Natural killer cell (primary cell): ENCODE results near the gene NELFE. TPM values are rescaled to one million over a fixed set of nuclear protein-coding genes. Genes with fewer than 3 reads are reported as not detected.
A peak's percentile ranks its signal among the peaks of the same experiment; 100 is the strongest.

Source experiments
- ATAC-seq, 3 donors: fragments of 150-1000 bp in 2 of 3; fragments of 200-7000 bp in 1 of 3; cut with Tn5 transposase; 1 replicate in 1 of 3; 2 replicates in 2 of 3; pipeline ENCODE4 v1.10.0; 2021; ENCODE audit warnings: mild to moderate bottlenecking in 2 of 3, moderate library complexity in 2 of 3
- DNase-seq, 2 donors: peaks; one replicate each; pipeline versions ENCODE4 v3.0.0 to v3.0.0-alpha.2; 2013 to 2021; ENCODE audit warnings: mixed read lengths in 1 of 2
- H3K27ac ChIP-seq: one replicate; pipeline ENCODE4 v1.5.1; 2013; ENCODE audit warnings: mild to moderate bottlenecking, low read length
- H3K27me3 ChIP-seq: one replicate; pipeline ENCODE4 v1.6.1; 2013; ENCODE audit warnings: low read length; ENCODE audit not compliant: control insufficient read depth, insufficient read depth
- H3K36me3 ChIP-seq: one replicate; pipeline ENCODE4 v1.6.1; 2013; ENCODE audit warnings: low read length; ENCODE audit not compliant: control insufficient read depth, insufficient read depth
- H3K4me1 ChIP-seq: one replicate; pipeline ENCODE4 v1.6.1; 2013; ENCODE audit warnings: low read length; ENCODE audit not compliant: control insufficient read depth, insufficient read depth
- H3K4me3 ChIP-seq: one replicate; pipeline ENCODE4 v1.5.1; 2013; ENCODE audit warnings: low read length
- H3K9me3 ChIP-seq: one replicate; pipeline ENCODE4 v1.6.1; 2013; ENCODE audit warnings: low read length; ENCODE audit not compliant: control insufficient read depth, insufficient read depth
- H3K27ac Mint-ChIP-seq, 2 donors: one replicate each; pipeline ENCODE4 v1.8.0; 2022; ENCODE audit warnings: mild to moderate bottlenecking in 2 of 2, mixed read lengths in 2 of 2, moderate library complexity in 1 of 2
- H3K27me3 Mint-ChIP-seq, 2 donors: one replicate each; pipeline ENCODE4 v1.8.0; 2022; ENCODE audit warnings: low read depth in 2 of 2, mixed read lengths in 2 of 2
- H3K36me3 Mint-ChIP-seq: one replicate; pipeline ENCODE4 v1.8.0; 2022; ENCODE audit warnings: mixed read lengths
- H3K4me1 Mint-ChIP-seq, 2 donors: one replicate each; pipeline ENCODE4 v1.8.0; 2022; ENCODE audit warnings: mixed read lengths in 2 of 2
- H3K4me3 Mint-ChIP-seq: one replicate; pipeline ENCODE4 v1.8.0; 2022; ENCODE audit warnings: mild to moderate bottlenecking, moderate library complexity, mixed read lengths
- H3K9me3 Mint-ChIP-seq, 2 donors: one replicate each; pipeline ENCODE4 v1.8.0; 2022; ENCODE audit warnings: mixed read lengths in 2 of 2
- WGBS: methylation state at CpG from one replicate; pipeline ENCODE4 v1.1.7; 2013; ENCODE audit warnings: missing lambda C conversion rate; ENCODE audit not compliant: insufficient coverage; 5-methylcytosine and 5-hydroxymethylcytosine counted together
- intact Hi-C: fragments of 100-400 bp; cut with micrococcal nuclease; formaldehyde crosslinking; loops from one replicate; pipeline ENCODE4 v1.14.2; 2022
- total RNA-seq, 4 donors: library from RNA; stranded (reverse); fragments of 120-200 nt in 1 of 4; gene quantifications; one replicate each; pipeline versions ENCODE4 v1.2.3 to v1.2.4, GENCODE V29; 2013 to 2022
- TF ChIP-seq, protein P1 (sequence below): fragments of 200-600 bp; IDR thresholded peaks from one replicate; pipeline ENCODE4 v1.8.0; 2022; ENCODE audit warnings: antibody characterized with exemption

The NELFE gene
- total RNA-seq, 3 donors from 2014 or later (not counting 1 experiment from before 2014, with no cell fraction given): 52.6 to 62.3 (median 56.3) TPM

- Histone ChIP-seq H3K36me3 (peaks cover 63% of the 10 kb centered on the region), H3K27ac (peak overlapping the region; percentile 88), H3K27me3 (no peaks in the 10 kb centered on the region), H3K4me3 (peak overlapping the region; percentile 70), H3K9me3 (no peaks in the 10 kb centered on the region), H3K4me1 (peaks cover 22% of the 10 kb centered on the region)
- peak overlapping the region; percentile 97 to 98 for H3K27ac Mint-ChIP-seq
- peaks cover 31 to 43% of the 10 kb centered on the region in 2 donors for H3K4me1 Mint-ChIP-seq
- WGBS: 11% methylated on average over 11 of the region's 11 CpGs
- TF ChIP-seq, protein P1, sequence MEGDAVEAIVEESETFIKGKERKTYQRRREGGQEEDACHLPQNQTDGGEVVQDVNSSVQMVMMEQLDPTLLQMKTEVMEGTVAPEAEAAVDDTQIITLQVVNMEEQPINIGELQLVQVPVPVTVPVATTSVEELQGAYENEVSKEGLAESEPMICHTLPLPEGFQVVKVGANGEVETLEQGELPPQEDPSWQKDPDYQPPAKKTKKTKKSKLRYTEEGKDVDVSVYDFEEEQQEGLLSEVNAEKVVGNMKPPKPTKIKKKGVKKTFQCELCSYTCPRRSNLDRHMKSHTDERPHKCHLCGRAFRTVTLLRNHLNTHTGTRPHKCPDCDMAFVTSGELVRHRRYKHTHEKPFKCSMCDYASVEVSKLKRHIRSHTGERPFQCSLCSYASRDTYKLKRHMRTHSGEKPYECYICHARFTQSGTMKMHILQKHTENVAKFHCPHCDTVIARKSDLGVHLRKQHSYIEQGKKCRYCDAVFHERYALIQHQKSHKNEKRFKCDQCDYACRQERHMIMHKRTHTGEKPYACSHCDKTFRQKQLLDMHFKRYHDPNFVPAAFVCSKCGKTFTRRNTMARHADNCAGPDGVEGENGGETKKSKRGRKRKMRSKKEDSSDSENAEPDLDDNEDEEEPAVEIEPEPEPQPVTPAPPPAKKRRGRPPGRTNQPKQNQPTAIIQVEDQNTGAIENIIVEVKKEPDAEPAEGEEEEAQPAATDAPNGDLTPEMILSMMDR: no peak
- H3K4me3 Mint-ChIP-seq: peak overlapping the region; percentile 96
- H3K27me3 Mint-ChIP-seq: no peaks in the 10 kb centered on the region
- peaks cover 14% of the 10 kb centered on the region for H3K36me3 Mint-ChIP-seq
- peak; percentile 0 to 4 (median 2) for ATAC-seq
- intact Hi-C loops: loop anchor here (1.0 to 5.0 kb wide), 2 partner anchors 14 to 61 kb away; partner anchors contain the start of genes DXO and EHMT2
- DNase-seq: no peak
- H3K9me3 Mint-ChIP-seq: no peaks in the 10 kb centered on the region
These were observed 395 bp downstream of the NELFE start for GRCh38 chr6:31958412-31958740.

DNA sequence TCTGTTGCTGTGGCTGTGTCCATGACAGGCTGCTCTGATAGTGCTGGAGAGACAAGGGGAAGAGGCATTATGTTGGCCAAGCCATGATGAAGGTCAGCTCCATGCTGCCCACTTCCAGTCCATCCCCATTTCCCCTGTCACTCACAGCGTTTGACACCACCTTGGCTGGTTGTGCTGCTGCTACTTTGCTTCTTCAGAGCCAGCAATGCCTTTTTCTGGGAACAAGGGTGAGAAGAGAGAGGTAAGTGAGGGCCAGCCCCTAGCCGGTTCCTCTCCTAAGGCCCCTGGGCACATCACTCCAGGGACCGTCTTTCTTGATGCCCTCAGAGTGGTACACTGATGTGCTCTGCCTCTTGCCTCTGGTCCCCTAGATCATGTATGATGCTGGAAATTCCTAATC, 2.0 kb downstream of the NELFE start:
- intact Hi-C loops: loop anchor here (5.0 kb wide), 1 partner anchor 59 kb away; the partner anchor contains the start of gene EHMT2
- ATAC-seq (no peak), DNase-seq (no peak)
- peaks cover 25 to 39% of the 10 kb centered on the region in 2 donors for H3K4me1 Mint-ChIP-seq
- H3K27ac ChIP-seq: no peak overlapping the region
- H3K9me3 Mint-ChIP-seq: no peaks in the 10 kb centered on the region
- TF ChIP-seq, protein P1: no peak
- no peaks in the 10 kb centered on the region for H3K27me3 ChIP-seq
- no peak overlapping the region for H3K4me3 ChIP-seq
- peaks cover 14% of the 10 kb centered on the region for H3K36me3 Mint-ChIP-seq
- peak overlapping the region; percentile 96 for H3K4me3 Mint-ChIP-seq
- no peaks in the 10 kb centered on the region for H3K27me3 Mint-ChIP-seq
- peak overlapping the region; percentile 97 to 98 for H3K27ac Mint-ChIP-seq
- peaks cover 60% of the 10 kb centered on the region for H3K36me3 ChIP-seq
- no peaks in the 10 kb centered on the region for H3K9me3 ChIP-seq
- H3K4me1 ChIP-seq: peaks cover 22% of the 10 kb centered on the region
- WGBS: 93% methylated on average over 3 of the region's 3 CpGs

DNA sequence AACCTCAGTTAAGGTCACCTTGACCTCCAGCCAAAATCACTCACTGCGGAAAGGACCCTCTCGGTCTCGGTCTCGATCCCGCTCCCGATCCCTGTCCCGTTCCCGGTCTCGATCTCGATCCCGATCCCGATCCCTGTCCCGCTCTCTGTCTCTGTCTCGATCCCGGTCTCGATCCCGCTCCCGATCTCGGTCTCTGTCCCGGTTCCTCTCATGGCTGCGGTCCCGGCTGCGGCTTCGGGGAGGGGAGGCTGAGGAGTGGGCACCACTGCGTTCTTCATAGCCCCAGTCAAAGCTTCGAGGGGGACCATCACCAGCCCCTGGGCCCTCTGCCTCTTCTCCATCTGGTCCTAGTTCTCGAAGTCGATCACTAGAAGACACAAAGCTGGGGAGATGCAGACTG, 4.3 kb downstream of the NELFE start:
- peaks cover 43% of the 10 kb centered on the region for H3K36me3 ChIP-seq
- 97% methylated on average over 28 of the region's 28 CpGs for WGBS
- DNase-seq: no peak

More for the DNA sequence above, 4.3 kb downstream of the NELFE start:
- TF ChIP-seq, protein P1: no peak
- peaks cover 22 to 26% of the 10 kb centered on the region in 2 donors for H3K4me1 Mint-ChIP-seq
- no peak for ATAC-seq
- H3K9me3 ChIP-seq: no peaks in the 10 kb centered on the region
- peak overlapping the region in 1 of 2 donors; percentile 47 for H3K27ac Mint-ChIP-seq
- intact Hi-C loops: no loop called here
- H3K27ac ChIP-seq: no peak overlapping the region
- H3K27me3 Mint-ChIP-seq: no peaks in the 10 kb centered on the region
- no peaks in the 10 kb centered on the region for H3K27me3 ChIP-seq
- H3K9me3 Mint-ChIP-seq: no peaks in the 10 kb centered on the region
- H3K4me1 ChIP-seq: peaks cover 12% of the 10 kb centered on the region
- no peak overlapping the region for H3K4me3 ChIP-seq
- H3K36me3 Mint-ChIP-seq: peaks cover 14% of the 10 kb centered on the region
- H3K4me3 Mint-ChIP-seq: no peak overlapping the region
